Neural cell (in vitro differentiated cells): ENCODE measurements around the gene DNAH17.

Source experiments
- EP300 ChIP-seq: fragments of 450-650 bp; conservative IDR thresholded peaks from 2 replicates; pipeline ENCODE4 v1.6.1; 2014; ENCODE audit warnings: antibody characterized with exemption, mild to moderate bottlenecking, moderate library complexity; ENCODE audit not compliant: poor library complexity, severe bottlenecking
- EZH2 ChIP-seq: fragments of 200-600, 300-800 bp; shearing (Covaris generic), sonication (generic); IDR thresholded peaks from 2 replicates; pipeline ENCODE4 v1.6.1; 2014; ENCODE audit warnings: antibody characterized with exemption, low read length, borderline replicate concordance, mild to moderate bottlenecking; ENCODE audit not compliant: insufficient read depth, poor library complexity, severe bottlenecking
- POLR2AphosphoS5 ChIP-seq: IDR thresholded peaks from 2 replicates; pipeline ENCODE4 v1.6.1; 2012
- RAD21 ChIP-seq: fragments of 450-650 bp; conservative IDR thresholded peaks from 2 replicates; pipeline ENCODE4 v1.6.1; 2014; ENCODE audit warnings: antibody characterized with exemption, mild to moderate bottlenecking, moderate library complexity
- SMC3 ChIP-seq: fragments of 450-650 bp; conservative IDR thresholded peaks from 2 replicates; pipeline ENCODE4 v1.6.1; 2014; ENCODE audit warnings: antibody characterized with exemption, mild to moderate bottlenecking, moderate library complexity; ENCODE audit not compliant: poor library complexity
- TF ChIP-seq, protein P1 (sequence below): fragments of 450-650 bp; IDR thresholded peaks from 2 replicates; pipeline ENCODE4 v1.5.1; 2014; ENCODE audit warnings: antibody characterized with exemption, mild to moderate bottlenecking, moderate library complexity; ENCODE audit not compliant: poor library complexity, severe bottlenecking
- TF ChIP-seq, protein P2 (sequence below): IDR thresholded peaks from 2 replicates; pipeline ENCODE4 v1.6.1; 2012; ENCODE audit warnings: borderline replicate concordance

DNA sequence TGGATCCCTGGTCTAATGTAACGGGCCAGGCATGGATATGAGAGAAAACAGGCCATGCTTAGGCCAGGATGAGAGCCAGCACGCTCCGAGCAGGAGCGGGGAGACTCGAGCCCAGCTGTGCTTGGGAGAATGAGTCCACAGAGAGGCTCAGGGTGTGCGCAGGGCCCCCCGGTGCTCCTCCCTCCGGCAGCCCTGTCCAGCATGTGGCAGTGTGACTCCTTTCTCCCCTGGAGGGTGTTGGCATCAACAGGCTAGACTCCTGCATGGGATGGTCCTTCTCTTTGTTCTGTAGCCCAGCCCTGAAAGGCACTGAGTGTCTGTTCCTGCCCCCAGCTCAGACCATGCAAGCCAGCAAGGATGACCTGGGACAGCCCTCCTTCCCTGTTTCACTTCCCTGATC is 175.3 kb downstream of the DNAH17 start:
- TF ChIP-seq, protein P1, sequence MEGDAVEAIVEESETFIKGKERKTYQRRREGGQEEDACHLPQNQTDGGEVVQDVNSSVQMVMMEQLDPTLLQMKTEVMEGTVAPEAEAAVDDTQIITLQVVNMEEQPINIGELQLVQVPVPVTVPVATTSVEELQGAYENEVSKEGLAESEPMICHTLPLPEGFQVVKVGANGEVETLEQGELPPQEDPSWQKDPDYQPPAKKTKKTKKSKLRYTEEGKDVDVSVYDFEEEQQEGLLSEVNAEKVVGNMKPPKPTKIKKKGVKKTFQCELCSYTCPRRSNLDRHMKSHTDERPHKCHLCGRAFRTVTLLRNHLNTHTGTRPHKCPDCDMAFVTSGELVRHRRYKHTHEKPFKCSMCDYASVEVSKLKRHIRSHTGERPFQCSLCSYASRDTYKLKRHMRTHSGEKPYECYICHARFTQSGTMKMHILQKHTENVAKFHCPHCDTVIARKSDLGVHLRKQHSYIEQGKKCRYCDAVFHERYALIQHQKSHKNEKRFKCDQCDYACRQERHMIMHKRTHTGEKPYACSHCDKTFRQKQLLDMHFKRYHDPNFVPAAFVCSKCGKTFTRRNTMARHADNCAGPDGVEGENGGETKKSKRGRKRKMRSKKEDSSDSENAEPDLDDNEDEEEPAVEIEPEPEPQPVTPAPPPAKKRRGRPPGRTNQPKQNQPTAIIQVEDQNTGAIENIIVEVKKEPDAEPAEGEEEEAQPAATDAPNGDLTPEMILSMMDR: no peak
- no peak for TF ChIP-seq EZH2
- no peak for TF ChIP-seq EP300
- TF ChIP-seq SMC3: no peak
- TF ChIP-seq RAD21: no peak
- TF ChIP-seq POLR2AphosphoS5: no peak
- TF ChIP-seq, protein P2, sequence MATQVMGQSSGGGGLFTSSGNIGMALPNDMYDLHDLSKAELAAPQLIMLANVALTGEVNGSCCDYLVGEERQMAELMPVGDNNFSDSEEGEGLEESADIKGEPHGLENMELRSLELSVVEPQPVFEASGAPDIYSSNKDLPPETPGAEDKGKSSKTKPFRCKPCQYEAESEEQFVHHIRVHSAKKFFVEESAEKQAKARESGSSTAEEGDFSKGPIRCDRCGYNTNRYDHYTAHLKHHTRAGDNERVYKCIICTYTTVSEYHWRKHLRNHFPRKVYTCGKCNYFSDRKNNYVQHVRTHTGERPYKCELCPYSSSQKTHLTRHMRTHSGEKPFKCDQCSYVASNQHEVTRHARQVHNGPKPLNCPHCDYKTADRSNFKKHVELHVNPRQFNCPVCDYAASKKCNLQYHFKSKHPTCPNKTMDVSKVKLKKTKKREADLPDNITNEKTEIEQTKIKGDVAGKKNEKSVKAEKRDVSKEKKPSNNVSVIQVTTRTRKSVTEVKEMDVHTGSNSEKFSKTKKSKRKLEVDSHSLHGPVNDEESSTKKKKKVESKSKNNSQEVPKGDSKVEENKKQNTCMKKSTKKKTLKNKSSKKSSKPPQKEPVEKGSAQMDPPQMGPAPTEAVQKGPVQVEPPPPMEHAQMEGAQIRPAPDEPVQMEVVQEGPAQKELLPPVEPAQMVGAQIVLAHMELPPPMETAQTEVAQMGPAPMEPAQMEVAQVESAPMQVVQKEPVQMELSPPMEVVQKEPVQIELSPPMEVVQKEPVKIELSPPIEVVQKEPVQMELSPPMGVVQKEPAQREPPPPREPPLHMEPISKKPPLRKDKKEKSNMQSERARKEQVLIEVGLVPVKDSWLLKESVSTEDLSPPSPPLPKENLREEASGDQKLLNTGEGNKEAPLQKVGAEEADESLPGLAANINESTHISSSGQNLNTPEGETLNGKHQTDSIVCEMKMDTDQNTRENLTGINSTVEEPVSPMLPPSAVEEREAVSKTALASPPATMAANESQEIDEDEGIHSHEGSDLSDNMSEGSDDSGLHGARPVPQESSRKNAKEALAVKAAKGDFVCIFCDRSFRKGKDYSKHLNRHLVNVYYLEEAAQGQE: no peak
